WERI-Rb-1 (cell line): ENCODE results near the gene RSF1.

ENCODE experiments used
- DNase-seq: peaks from one replicate; pipeline ENCODE4 v3.0.0-alpha.2; 2020
- H3K27ac ChIP-seq: fragments of 250-450 bp; sonication (Bioruptor Pico); 2 replicates; pipeline ENCODE4 v1.5.1; 2020; ENCODE audit warnings: mild to moderate bottlenecking, moderate library complexity
- H3K27me3 ChIP-seq: fragments of 250-450 bp; sonication (Bioruptor Pico); 2 replicates; pipeline ENCODE4 v1.5.1; 2021; ENCODE audit warnings: mild to moderate bottlenecking, low read depth, moderate library complexity; ENCODE audit not compliant: insufficient read depth, severe bottlenecking
- H3K36me3 ChIP-seq: fragments of 250-450 bp; sonication (Bioruptor Pico); 2 replicates; pipeline ENCODE4 v1.5.1; 2020; ENCODE audit warnings: mild to moderate bottlenecking, moderate library complexity
- H3K4me3 ChIP-seq: 2 replicates; pipeline ENCODE4 v1.5.1; 2011; ENCODE audit warnings: low read depth, mild to moderate bottlenecking, control low read depth, low read length
- H3K9me3 ChIP-seq: fragments of 250-450 bp; sonication (Bioruptor Pico); 2 replicates; pipeline ENCODE4 v1.5.1; 2021; ENCODE audit warnings: mild to moderate bottlenecking, moderate library complexity; ENCODE audit not compliant: severe bottlenecking
- TF ChIP-seq, protein P1 (sequence below): IDR thresholded peaks from 2 replicates; pipeline ENCODE4 v1.5.1; 2011; ENCODE audit warnings: low read depth, mild to moderate bottlenecking, control low read depth, inconsistent platforms, low read length

Gene RSF1

GRCh38 chr11:77669848-77670511, 150.5 kb downstream of the RSF1 start:
- H3K36me3 ChIP-seq: peaks cover 82% of the 10 kb centered on the region

DNA sequence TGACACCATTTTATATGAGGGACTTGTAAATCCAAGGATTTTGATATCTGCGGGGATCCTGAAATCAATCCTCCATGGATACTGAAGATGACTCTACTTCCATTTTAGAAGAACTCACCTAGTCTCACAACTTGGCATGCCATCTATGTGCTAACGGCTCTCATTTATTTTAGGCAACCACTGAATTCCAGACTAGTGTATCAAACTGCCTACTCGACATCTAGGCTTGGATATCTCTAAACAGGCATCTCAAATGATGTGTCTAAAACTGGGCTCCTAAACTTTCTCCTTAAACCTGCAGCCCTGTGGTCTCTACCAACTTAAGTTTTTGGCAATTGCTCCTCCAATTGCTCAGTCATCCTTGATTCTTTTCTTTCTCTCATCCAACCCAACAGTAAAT, 151.8 kb downstream of the RSF1 start:
- Histone ChIP-seq H3K4me3 (no peak overlapping the region), H3K27ac (no peak overlapping the region), H3K27me3 (no peaks in the 10 kb centered on the region), H3K36me3 (peaks cover 76% of the 10 kb centered on the region), H3K9me3 (no peaks in the 10 kb centered on the region)
- DNase-seq: no peak
- TF ChIP-seq, protein P1, sequence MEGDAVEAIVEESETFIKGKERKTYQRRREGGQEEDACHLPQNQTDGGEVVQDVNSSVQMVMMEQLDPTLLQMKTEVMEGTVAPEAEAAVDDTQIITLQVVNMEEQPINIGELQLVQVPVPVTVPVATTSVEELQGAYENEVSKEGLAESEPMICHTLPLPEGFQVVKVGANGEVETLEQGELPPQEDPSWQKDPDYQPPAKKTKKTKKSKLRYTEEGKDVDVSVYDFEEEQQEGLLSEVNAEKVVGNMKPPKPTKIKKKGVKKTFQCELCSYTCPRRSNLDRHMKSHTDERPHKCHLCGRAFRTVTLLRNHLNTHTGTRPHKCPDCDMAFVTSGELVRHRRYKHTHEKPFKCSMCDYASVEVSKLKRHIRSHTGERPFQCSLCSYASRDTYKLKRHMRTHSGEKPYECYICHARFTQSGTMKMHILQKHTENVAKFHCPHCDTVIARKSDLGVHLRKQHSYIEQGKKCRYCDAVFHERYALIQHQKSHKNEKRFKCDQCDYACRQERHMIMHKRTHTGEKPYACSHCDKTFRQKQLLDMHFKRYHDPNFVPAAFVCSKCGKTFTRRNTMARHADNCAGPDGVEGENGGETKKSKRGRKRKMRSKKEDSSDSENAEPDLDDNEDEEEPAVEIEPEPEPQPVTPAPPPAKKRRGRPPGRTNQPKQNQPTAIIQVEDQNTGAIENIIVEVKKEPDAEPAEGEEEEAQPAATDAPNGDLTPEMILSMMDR: no peak

More at GRCh38 chr11:77669848-77670511, 150.5 kb downstream of the RSF1 start:
- Histone ChIP-seq H3K4me3 (no peak overlapping the region), H3K27me3 (no peaks in the 10 kb centered on the region), H3K27ac (no peak overlapping the region), H3K9me3 (no peaks in the 10 kb centered on the region)
- TF ChIP-seq, protein P1: no peak
- DNase-seq: no peak

DNA sequence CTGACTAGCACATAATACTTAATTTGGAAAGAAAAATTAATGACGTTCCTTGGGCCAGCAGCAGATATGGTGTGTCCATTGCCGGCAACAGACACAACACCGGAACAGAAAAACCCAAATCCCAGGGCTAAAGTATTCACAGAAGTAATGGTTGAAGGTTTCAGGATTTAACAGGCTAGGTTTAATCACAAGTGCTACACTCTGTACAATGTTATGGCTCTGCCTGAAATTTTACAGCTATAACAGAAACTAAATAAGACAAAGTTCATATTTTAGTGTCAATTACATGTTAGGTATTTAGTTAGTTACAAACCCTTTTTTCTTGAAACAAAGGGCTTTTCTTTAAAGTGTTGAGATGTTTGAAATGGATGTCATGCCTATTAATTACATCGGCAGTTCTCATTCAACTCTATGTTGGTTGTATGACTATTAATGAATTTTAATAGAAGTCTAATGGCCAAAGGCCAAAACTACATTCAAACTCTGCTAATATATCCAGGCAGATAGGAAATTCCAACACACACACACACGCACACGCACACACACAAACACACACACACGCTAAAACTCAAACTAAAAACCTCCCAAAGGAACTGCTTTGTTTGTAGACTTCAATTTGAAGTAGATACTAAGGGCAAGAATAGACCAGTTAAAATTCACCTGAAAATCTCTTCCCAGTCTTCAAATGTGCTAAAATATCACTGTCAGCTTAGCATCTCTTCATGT, 155.1 kb downstream of the RSF1 start:
- peaks cover 45% of the 10 kb centered on the region for H3K36me3 ChIP-seq
- no peak for DNase-seq
- no peaks in the 10 kb centered on the region for H3K9me3 ChIP-seq
- TF ChIP-seq, protein P1: no peak
- H3K27me3 ChIP-seq: no peaks in the 10 kb centered on the region
- no peak overlapping the region for H3K27ac ChIP-seq
- H3K4me3 ChIP-seq: no peak overlapping the region

GRCh38 chr11:77661670-77662069, 158.9 kb downstream of the RSF1 start:
- Histone ChIP-seq H3K36me3 (peaks cover 13% of the 10 kb centered on the region), H3K27ac (no peak overlapping the region), H3K9me3 (no peaks in the 10 kb centered on the region), H3K27me3 (no peaks in the 10 kb centered on the region), H3K4me3 (no peak overlapping the region)
- TF ChIP-seq, protein P1: no peak
- DNase-seq: no peak

- Histone ChIP-seq H3K27ac (no peak overlapping the region), H3K9me3 (no peaks in the 10 kb centered on the region), H3K27me3 (no peaks in the 10 kb centered on the region), H3K36me3 (peaks cover 10% of the 10 kb centered on the region), H3K4me3 (no peak overlapping the region)
- DNase-seq: no peak
- TF ChIP-seq, protein P1: no peak
These were observed 159.6 kb downstream of the RSF1 start for GRCh38 chr11:77660947-77661346.
